Stimulated activated naive CD4-positive, alpha-beta T cell treated with Interleukin-2 at 50 U/mL for 16 hours (primary cell): ENCODE measurements around the gene MARCHF9.

Experiments
- DNase-seq: peaks from one replicate; lab custom pipeline; 2025; lab: John Stamatoyannopoulos, UW

The MARCHF9 gene

DNA sequence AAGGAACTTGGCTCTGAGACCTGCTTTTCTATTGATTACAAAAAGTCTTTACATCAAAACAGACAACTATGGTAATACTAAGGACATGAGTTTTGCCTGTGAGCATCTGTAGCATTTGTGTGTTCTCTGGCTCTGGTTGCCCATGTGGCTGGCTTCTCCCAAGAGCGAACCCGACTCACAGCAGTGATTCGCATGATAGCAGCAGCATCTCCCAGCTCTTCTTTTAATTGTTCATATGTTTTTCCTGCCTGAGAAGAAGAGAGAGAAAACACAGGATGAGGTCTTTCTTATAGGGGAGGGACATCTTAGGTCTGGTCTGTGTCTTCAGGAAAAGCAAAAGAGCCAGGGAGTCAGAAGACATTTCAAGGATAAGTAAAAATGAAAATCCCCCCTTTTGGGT, 46.1 kb downstream of the MARCHF9 start:
- no peak for DNase-seq

GRCh38 chr12:57802607-57803006, 47.7 kb downstream of the MARCHF9 start:
- DNase-seq: no peak

DNA sequence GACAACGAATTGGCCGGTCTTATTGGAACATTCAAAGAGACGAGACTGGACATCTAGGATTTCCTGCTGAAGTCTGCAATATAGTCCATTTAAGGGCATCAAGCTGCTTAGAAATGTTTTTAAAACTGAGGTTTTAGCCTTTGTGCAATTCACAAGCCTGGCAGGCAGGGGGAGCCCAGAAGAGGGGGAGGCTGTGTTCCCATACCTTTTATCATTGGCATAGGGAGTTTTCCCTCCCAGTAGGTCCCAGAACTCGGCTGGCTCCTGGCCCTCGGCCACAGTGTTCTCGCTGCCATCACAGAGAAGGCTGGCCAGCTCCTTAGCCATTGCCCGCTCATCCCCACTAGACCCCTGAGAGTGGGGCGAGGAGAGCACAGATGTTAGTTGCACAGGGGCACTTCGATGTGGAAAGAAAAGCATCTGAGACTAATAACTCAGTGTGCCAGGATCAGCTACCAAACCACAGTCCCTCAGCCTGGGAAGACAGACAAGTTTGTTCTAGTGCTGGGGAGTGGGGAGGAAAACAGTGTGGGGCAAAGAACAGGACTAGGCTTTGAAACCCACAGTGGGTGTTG, 48.5 kb downstream of the MARCHF9 start:
- peak; percentile 26 for DNase-seq

DNA sequence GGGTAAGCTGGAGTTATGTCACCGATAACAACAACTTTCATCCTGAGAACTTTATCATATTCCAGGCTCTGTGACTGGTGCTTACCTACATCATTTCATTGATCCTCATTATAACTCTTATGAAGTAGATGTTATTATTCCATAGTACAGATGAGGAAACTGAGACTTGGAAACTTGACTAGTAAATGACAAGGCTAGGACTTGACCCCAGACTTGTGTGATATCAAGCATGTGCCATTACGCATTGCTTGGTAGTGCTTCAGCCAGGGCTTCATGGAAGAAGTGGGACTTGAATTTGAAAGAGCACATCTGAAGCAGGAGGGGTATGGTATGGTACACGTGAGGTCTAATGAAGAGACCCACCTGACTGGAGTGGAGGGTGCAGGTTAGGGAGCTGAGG, 51.8 kb downstream of the MARCHF9 start:
- no peak for DNase-seq

DNA sequence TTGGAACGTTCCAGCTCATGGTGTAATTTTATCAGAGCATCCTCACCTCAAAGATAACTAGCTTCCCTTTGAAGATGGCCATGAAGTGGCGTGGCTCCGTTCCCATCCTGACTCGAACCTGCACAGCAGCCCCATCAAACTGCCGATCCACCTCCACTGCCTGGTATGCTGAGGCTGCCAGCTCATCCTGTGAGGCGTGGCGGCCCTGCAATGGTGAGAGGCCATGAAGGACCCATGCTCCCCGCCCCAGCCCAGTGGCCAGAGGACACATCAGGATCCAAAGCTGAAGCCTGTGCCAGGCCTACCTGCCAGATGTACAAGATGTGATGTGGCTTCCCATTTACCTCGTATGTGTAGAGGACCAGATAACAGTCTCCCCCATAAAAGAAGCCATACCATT, 52.4 kb downstream of the MARCHF9 start:
- DNase-seq: no peak

- no peak for DNase-seq
Measured at GRCh38 chr12:57808351-57808750, 53.4 kb downstream of the MARCHF9 start.

GRCh38 chr12:57809425-57809824, 54.5 kb downstream of the MARCHF9 start:
- no peak for DNase-seq
